Measurements from ENCODE around the gene PLBD1.

- no peak for TF ChIP-seq CTCF (IDR thresholded peaks at IDR 0.05)
- TF ChIP-seq, protein P1, sequence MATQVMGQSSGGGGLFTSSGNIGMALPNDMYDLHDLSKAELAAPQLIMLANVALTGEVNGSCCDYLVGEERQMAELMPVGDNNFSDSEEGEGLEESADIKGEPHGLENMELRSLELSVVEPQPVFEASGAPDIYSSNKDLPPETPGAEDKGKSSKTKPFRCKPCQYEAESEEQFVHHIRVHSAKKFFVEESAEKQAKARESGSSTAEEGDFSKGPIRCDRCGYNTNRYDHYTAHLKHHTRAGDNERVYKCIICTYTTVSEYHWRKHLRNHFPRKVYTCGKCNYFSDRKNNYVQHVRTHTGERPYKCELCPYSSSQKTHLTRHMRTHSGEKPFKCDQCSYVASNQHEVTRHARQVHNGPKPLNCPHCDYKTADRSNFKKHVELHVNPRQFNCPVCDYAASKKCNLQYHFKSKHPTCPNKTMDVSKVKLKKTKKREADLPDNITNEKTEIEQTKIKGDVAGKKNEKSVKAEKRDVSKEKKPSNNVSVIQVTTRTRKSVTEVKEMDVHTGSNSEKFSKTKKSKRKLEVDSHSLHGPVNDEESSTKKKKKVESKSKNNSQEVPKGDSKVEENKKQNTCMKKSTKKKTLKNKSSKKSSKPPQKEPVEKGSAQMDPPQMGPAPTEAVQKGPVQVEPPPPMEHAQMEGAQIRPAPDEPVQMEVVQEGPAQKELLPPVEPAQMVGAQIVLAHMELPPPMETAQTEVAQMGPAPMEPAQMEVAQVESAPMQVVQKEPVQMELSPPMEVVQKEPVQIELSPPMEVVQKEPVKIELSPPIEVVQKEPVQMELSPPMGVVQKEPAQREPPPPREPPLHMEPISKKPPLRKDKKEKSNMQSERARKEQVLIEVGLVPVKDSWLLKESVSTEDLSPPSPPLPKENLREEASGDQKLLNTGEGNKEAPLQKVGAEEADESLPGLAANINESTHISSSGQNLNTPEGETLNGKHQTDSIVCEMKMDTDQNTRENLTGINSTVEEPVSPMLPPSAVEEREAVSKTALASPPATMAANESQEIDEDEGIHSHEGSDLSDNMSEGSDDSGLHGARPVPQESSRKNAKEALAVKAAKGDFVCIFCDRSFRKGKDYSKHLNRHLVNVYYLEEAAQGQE (IDR thresholded peaks at IDR 0.05), result no peak
- no peak for TF ChIP-seq RNF2 (IDR thresholded peaks at IDR 0.05; ENCODE audit: borderline replicate concordance, low read depth)
- no peak for TF ChIP-seq MAZ (IDR thresholded peaks at IDR 0.05; ENCODE audit: borderline replicate concordance, low read depth, low read length)
- TF ChIP-seq, protein P2, sequence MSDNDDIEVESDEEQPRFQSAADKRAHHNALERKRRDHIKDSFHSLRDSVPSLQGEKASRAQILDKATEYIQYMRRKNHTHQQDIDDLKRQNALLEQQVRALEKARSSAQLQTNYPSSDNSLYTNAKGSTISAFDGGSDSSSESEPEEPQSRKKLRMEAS (IDR thresholded peaks at IDR 0.05), result no peak
- no peak for TF ChIP-seq POLR2A (IDR thresholded peaks at IDR 0.05; ENCODE audit: low read length)
- no peak for TF ChIP-seq CEBPB (IDR thresholded peaks at IDR 0.05)
- no peak for TF ChIP-seq JUN (IDR thresholded peaks at IDR 0.05)
Measured at GRCh38 chr12:14611640-14612203, 44.0 kb upstream of the PLBD1 start.

Measured in A549 (cell line).